Stimulated activated CD8-positive, alpha-beta memory T cell treated with anti-CD3 and anti-CD28 coated beads, Interleukin-12 subunit alpha, Interleukin-12 subunit beta, amount 100 ng/mL, for 24 hours (primary cell): ENCODE measurements around the gene PPT2.
A peak's percentile ranks its signal among the peaks of the same experiment; 100 is the strongest.
"Not testable (repeated sequence)": the region's sequence is repeated elsewhere in the genome, so short reads cannot be mapped to it uniquely, and the experiment has no call there.

Experiments
- DNase-seq: peaks from one replicate; pipeline ENCODE4 v3.0.0-alpha.2; 2020; ENCODE audit errors: extremely low read depth

Gene PPT2

GRCh38 chr6:32127409-32127716 is 26.6 kb upstream of the PPT2 start:
- no peak for DNase-seq

DNA sequence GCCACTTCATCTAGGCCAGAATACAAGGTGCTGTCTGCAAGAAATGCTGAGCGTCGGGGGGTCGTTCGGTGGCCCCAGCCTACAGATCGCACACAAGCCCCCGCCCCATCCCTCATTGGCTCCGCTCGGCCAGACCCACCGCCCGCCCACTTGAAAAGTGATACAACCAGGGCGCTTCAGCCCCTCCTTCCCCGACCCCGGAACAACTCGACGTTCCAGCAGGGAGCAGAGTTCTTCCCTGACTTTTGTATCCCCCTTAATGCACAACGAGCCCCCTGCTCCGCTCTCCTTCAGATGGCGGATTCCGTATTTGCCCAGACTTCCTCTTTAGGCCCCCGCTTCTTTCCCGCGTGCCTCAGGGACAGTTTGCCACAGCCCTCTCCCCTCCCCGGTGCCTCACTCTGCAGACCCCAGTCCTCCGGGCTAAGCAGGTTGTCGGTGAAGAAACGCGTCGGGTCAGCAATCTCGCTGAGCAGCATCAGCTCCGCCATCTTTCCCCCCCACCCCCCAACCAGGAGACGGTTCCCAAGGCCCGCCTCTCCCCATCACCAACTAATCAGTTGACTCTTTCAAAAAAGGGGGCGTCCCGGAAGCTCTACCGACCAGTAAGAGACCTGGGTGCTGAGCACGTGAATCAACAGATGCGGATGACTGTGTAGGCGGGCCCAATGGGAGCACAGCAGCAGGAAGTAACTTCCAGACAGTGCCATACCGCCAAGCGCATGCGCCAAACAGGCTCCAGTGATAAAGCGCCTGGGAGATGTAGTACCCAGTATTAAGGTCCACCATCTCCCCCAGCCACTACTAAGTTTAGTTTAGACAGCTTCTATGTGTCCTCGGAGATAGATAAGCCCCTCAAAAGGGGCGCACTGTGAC is 26.0 kb upstream of the PPT2 start, which contains the start of gene ATF6B:
Gene ATF6B, minus strand, starts transcription at position 530 of the 876 bp plus-strand sequence. Its CDS starts 39 bp downstream, at position 491.
- peak; percentile 97 for DNase-seq

DNA sequence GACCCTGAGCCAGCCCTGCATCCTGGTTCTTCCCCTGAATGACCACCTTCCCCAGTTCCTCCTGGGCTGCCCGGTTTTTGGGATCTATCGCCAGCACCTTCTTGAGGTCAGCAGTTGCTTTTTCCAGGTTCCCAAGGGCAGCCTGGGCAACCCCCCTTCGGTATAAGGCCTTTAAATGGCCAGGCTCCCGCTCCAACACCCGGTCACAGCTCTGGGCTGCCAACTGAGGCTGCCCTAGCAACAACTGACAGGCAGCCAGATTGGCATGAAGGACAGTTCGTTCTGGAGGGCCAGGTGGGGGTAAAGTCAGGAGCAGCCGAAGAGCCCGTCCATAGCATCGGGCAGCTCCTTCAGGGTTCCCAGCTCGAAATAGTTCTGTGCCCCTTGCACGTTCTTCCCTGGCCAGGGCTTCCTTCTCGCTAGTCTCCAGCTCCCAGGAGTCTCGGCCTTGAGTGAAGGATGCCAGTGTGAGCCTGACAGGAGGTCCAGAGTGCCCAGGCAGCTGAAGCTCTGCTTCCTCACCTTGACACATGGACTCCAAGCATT is 25.1 kb upstream of the PPT2 start:
- no peak for DNase-seq

DNA sequence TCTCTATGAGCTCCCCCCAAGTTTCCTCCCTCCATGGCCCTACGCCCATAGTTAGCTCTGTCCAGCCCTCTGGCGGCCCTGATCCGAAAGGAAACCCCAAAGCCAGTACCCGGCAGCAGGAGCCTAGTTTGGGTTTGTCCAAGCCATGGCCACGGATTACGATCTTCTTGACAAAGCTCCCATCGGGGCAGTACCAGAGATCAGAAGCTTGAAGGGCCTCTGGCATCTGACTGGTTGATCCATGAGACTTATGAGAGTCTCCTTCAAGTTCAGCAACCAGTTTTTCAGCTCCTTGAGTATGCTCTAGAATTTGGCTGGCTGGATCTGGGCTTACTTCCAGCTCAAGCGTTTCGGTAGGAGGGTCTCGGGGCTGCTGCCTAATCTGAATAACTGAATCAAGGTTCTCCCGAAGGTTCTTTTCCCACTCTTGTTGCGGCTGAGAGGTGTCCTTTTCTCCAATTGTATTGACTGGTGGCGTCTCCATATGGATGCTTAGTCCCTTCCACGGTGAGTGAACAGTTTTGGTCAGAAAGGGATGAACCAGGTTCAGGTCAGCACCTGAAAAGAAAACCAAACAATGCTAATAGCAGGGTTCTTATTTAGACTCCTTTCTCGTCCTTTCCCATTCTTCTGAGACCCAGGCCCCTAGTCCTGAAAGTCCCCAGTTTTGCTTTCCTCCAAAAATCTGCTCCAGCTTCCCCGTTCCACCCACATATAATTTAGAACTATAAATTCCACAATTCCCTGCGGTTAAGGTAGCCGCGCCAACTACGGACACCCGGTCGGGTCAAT is 24.4 kb upstream of the PPT2 start:
- DNase-seq = no peak

GRCh38 chr6:32131439-32131948 is 22.4 kb upstream of the PPT2 start:
- no peak for DNase-seq

- DNase-seq = no peak
These were observed 21.8 kb upstream of the PPT2 start for GRCh38 chr6:32132110-32132509.

DNA sequence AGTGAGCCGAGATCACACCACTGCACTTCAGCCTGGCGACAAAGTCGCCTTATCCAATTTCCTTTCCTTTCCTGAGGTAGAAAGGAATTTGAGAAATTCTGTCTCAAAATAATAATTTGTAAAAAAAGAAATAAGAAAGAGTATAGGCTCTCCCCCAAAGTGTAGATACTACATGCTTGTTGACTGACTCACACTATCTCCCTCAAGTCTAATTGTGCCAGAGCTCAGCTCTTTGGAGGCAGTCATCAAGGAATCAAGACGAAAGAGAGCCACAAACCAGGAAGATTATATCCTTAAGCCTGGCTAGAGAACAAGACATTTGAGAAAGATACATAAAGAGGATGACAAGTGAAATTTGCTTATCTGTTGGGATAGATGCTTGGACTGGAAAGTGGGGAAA is 20.2 kb upstream of the PPT2 start:
- DNase-seq = no peak

GRCh38 chr6:32137454-32137853 is 16.5 kb upstream of the PPT2 start:
- DNase-seq = no peak

DNA sequence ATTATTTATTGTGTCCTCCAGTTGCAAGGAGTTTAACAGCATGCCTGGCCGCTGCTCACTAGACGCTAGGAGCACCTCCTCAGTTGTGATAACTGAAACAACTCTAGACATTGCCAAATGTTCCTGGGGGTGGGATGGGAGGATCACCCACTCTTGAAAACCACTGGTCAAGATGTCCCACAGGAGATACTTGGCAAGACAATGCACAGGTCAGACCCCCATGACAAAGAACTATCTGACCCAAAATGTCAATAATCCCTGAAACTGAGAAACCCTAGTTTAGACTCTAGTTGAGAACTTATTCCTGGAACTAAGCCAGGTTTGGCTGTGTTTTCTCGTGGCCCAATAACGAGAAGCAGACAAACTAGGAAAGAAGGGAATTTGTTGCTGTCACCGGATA is 14.4 kb upstream of the PPT2 start:
- no peak for DNase-seq

- DNase-seq = no peak
These were observed 13.4 kb upstream of the PPT2 start for GRCh38 chr6:32140420-32141046.

DNA sequence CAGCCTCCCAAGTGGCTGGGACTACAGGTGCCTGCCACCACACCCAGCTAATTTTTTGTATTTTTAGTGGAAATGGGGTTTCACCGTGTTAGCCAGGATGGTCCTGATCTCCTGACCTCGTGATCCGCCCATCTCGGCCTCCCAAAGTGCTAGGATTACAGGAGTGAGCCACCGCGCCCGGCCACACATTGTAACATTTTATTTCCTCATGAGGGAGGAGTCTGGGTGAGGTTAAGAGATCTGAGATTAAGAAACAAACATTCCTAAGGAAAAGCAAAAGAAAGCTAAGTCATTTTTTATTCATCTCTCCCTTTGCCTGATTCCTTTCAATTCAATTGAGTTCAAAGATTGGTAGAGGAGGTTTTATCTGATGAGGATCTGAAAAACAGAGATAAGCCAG is 9.7 kb upstream of the PPT2 start:
- not testable (repeated sequence) for DNase-seq

GRCh38 chr6:32146287-32146686 is 7.7 kb upstream of the PPT2 start:
- DNase-seq = no peak

GRCh38 chr6:32146687-32147086 is 7.3 kb upstream of the PPT2 start:
- DNase-seq = no peak

DNA sequence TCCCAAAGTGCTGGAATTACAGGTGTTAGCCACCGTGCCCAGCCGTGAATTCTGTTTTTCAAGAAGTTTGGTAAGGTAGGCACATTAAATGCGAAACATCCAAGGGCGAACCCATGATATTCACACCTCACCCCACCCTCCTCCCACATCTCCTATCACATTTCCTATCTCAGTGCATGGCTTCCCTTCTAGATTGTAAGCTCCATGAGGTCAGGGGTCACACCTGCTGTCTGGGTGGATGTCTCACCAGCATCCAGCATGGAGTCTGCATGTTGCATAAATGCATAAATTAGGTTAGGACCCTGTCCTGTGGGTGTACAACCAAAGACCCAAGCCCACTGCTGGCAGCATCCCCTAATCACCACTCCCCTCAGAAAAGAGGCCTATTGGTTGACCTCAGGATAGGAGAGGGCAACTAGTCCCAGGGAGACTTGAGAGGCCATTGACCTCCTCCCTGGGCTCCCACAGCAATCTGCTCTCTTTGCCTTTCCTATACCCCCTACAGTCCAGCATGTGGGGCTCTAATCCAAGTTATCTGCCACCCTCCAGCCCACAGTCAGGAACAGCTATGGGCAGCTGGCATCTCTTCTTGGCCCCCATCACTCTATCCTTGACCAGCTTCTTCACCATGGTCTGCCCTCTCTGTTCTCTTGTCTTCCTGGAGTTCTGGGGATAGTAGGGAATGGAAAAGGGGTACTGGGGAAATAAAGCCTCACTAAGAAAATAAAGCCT is 6.4 kb upstream of the PPT2 start:
- DNase-seq = no peak

- no peak for DNase-seq
These were observed 5.5 kb upstream of the PPT2 start for GRCh38 chr6:32148289-32149091.

- DNase-seq = no peak
These were observed 4.7 kb upstream of the PPT2 start for GRCh38 chr6:32149092-32149755.

- DNase-seq = no peak
These were observed 3.7 kb upstream of the PPT2 start for GRCh38 chr6:32149932-32150870.

- DNase-seq = no peak
These were observed 2.6 kb upstream of the PPT2 start for GRCh38 chr6:32151181-32151862.
